ENCODE data around the gene ST7L. TPM values are rescaled to one million over a fixed set of nuclear protein-coding genes. Genes with fewer than 3 reads are reported as not detected.

The ST7L gene
- total and polyA plus RNA-seq, 9 of the 15 experiments (the other 6 are each of a cell fraction or from before 2014, with no cell fraction given) = 9.0 to 32.5 (median 26.6) TPM

DNA sequence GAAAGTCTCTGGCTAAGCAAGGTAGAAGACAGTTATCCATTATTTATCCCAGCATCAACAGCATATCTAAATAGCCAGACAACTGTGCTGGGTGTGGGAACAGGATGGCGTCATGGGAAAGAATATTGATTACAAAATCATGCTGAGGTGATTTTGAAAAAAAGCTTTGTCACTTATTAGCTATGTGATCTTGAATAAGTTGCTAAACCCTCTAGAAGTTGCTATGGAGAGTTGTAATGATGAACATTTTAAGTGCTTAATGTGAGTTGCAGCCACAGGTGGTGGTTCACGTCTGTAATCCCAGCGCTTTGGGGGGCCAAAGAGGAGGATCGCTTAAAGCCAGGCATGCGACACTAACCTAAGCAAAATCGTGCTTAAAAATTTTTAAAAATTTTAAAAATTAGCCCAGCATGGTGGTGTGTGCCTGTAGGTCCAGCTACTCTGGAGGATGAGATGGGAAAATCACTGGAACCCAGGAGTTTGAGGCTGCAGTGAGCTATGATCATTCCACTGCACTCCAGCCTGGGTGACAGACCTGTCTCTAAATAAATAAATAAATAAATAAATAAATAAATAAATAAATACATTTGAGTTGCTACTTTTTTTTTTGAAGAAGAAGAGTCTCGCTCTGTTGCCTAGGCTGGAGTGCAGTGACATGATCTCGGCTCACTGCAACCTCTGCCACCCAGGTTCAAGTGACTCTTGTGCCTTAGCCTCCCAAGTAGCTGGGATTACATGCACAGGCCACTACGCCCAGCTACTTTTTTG, 76.6 kb downstream of the ST7L start (continued):
- no peak for TF ChIP-seq NR2F6 (CRISPR knock-in tag; IDR thresholded peaks at IDR 0.05)
- TF ChIP-seq, protein P1, sequence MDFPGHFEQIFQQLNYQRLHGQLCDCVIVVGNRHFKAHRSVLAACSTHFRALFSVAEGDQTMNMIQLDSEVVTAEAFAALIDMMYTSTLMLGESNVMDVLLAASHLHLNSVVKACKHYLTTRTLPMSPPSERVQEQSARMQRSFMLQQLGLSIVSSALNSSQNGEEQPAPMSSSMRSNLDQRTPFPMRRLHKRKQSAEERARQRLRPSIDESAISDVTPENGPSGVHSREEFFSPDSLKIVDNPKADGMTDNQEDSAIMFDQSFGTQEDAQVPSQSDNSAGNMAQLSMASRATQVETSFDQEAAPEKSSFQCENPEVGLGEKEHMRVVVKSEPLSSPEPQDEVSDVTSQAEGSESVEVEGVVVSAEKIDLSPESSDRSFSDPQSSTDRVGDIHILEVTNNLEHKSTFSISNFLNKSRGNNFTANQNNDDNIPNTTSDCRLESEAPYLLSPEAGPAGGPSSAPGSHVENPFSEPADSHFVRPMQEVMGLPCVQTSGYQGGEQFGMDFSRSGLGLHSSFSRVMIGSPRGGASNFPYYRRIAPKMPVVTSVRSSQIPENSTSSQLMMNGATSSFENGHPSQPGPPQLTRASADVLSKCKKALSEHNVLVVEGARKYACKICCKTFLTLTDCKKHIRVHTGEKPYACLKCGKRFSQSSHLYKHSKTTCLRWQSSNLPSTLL (IDR thresholded peaks at IDR 0.05) = no peak
- TF ChIP-seq, protein P2, sequence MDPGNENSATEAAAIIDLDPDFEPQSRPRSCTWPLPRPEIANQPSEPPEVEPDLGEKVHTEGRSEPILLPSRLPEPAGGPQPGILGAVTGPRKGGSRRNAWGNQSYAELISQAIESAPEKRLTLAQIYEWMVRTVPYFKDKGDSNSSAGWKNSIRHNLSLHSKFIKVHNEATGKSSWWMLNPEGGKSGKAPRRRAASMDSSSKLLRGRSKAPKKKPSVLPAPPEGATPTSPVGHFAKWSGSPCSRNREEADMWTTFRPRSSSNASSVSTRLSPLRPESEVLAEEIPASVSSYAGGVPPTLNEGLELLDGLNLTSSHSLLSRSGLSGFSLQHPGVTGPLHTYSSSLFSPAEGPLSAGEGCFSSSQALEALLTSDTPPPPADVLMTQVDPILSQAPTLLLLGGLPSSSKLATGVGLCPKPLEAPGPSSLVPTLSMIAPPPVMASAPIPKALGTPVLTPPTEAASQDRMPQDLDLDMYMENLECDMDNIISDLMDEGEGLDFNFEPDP (CRISPR knock-in tag; IDR thresholded peaks at IDR 0.05) = no peak
- no peak for TF ChIP-seq STAG1 (CRISPR knock-in tag; IDR thresholded peaks at IDR 0.05; ENCODE audit: borderline replicate concordance)
- TF ChIP-seq IRF2 (CRISPR knock-in tag; IDR thresholded peaks at IDR 0.05) = no peak
- no peak for TF ChIP-seq EZH2 (IDR thresholded peaks at IDR 0.05; ENCODE audit: borderline replicate concordance, low read depth, low read length)
- no peak for TF ChIP-seq CXXC5 (CRISPR knock-in tag; IDR thresholded peaks at IDR 0.05)
- TF ChIP-seq POLR2H (tag; IDR thresholded peaks at IDR 0.05; ENCODE audit: low read depth) = no peak

Data from K562 (cell line).